HepG2 (cell line): Measurements from ENCODE around the gene RIOK3. TPM values are rescaled to one million over a fixed set of nuclear protein-coding genes. Genes with fewer than 3 reads are reported as not detected.

Experiments used
- CCAR2 ChIP-seq: fragments of 200-400 bp; formaldehyde crosslinking; optimal IDR thresholded peaks from 2 replicates; pipeline ENCODE3; 2018; ENCODE audit warnings: low read depth, mild to moderate bottlenecking, low read length, moderate library complexity
- DNMT1 ChIP-seq: sonication (generic); formaldehyde crosslinking; IDR thresholded peaks from 2 replicates; pipeline ENCODE4 v1.5.1; 2020; ENCODE audit warnings: mild to moderate bottlenecking, missing genetic modification reagents
- ETV6 ChIP-seq: sonication (generic); formaldehyde crosslinking; conservative IDR thresholded peaks from 2 replicates; pipeline ENCODE4 v1.4.0; 2020; ENCODE audit warnings: missing genetic modification reagents
- FLYWCH1 ChIP-seq: sonication (generic); formaldehyde crosslinking; IDR thresholded peaks from 2 replicates; pipeline ENCODE4 v1.8.1; 2023; ENCODE audit warnings: mild to moderate bottlenecking, missing genetic modification reagents
- FOXK2 ChIP-seq: fragments of 450-650 bp; IDR thresholded peaks from 2 replicates; pipeline ENCODE4 v1.6.1; 2016
- GPN1 ChIP-seq: sonication (generic); formaldehyde crosslinking; IDR thresholded peaks from 2 replicates; pipeline ENCODE4 v1.5.1; 2020; ENCODE audit warnings: missing genetic modification reagents, borderline replicate concordance
- HDAC2 ChIP-seq: sonication (generic); formaldehyde crosslinking; IDR thresholded peaks from 2 replicates; pipeline ENCODE4 v1.4.0; 2020; ENCODE audit warnings: missing genetic modification reagents
- KLF6 ChIP-seq: IDR thresholded peaks from 2 replicates; pipeline ENCODE4 v1.8.0; 2016; ENCODE audit warnings: missing biosample characterization, missing genetic modification reagents
- MAZ ChIP-seq, 2 experiments: sonication (generic) in 1 of 2; formaldehyde crosslinking in 1 of 2; IDR thresholded peaks; 2 replicates each; pipeline versions ENCODE4 v1.5.0 to v1.6.1; 2012 to 2020; ENCODE audit warnings: low read depth in 2 of 2, mild to moderate bottlenecking in 2 of 2, borderline replicate concordance in 1 of 2, improper control_type of control experiment in 1 of 2, low read length in 1 of 2, missing genetic modification reagents in 1 of 2, moderate library complexity in 1 of 2
- MED13 ChIP-seq: sonication (generic); formaldehyde crosslinking; IDR thresholded peaks from 2 replicates; pipeline ENCODE4 v1.5.0; 2020; ENCODE audit warnings: missing genetic modification reagents
- MTF2 ChIP-seq: sonication (generic); formaldehyde crosslinking; IDR thresholded peaks from 2 replicates; pipeline ENCODE4 v1.5.0; 2020; ENCODE audit warnings: missing genetic modification reagents, borderline replicate concordance
- SMAD3 ChIP-seq: sonication (generic); formaldehyde crosslinking; IDR thresholded peaks from 2 replicates; pipeline ENCODE4 v1.4.0; 2020; ENCODE audit warnings: missing genetic modification reagents
- SNAI1 ChIP-seq: sonication (generic); formaldehyde crosslinking; IDR thresholded peaks from 2 replicates; pipeline ENCODE4 v1.5.0; 2020; ENCODE audit warnings: mild to moderate bottlenecking, missing genetic modification reagents, borderline replicate concordance
- SPEN ChIP-seq: sonication (generic); formaldehyde crosslinking; IDR thresholded peaks from 2 replicates; pipeline ENCODE4 v1.5.1; 2020; ENCODE audit warnings: low read depth, mild to moderate bottlenecking, missing genetic modification reagents
- TEAD3 ChIP-seq: optimal IDR thresholded peaks from 2 replicates; pipeline ENCODE3; 2016; ENCODE audit warnings: borderline replicate concordance
- ZNF230 ChIP-seq: sonication (generic); formaldehyde crosslinking; IDR thresholded peaks from 2 replicates; pipeline ENCODE4 v1.4.0; 2020; ENCODE audit warnings: mild to moderate bottlenecking, missing genetic modification reagents
- ZNF33A ChIP-seq: sonication (generic); formaldehyde crosslinking; IDR thresholded peaks from 2 replicates; pipeline ENCODE4 v1.5.1; 2020; ENCODE audit warnings: missing genetic modification reagents, mild to moderate bottlenecking, moderate library complexity, borderline replicate concordance
- ZNF383 ChIP-seq: sonication (generic); formaldehyde crosslinking; IDR thresholded peaks from 2 replicates; pipeline ENCODE4 v1.4.0; 2020; ENCODE audit warnings: missing genetic modification reagents, mild to moderate bottlenecking, borderline replicate concordance
- ZNF430 ChIP-seq: sonication (generic); formaldehyde crosslinking; IDR thresholded peaks from 2 replicates; pipeline ENCODE4 v1.9.0; 2021; ENCODE audit warnings: mild to moderate bottlenecking, missing genetic modification reagents
- ZNF644 ChIP-seq: IDR thresholded peaks from 2 replicates; pipeline ENCODE4 v1.6.1; 2016; ENCODE audit warnings: low read depth
- ZNF678 ChIP-seq: sonication (generic); formaldehyde crosslinking; IDR thresholded peaks from 2 replicates; pipeline ENCODE4 v1.4.0; 2020; ENCODE audit warnings: mild to moderate bottlenecking, missing genetic modification reagents
- ZNF713 ChIP-seq: sonication (generic); formaldehyde crosslinking; IDR thresholded peaks from 2 replicates; pipeline ENCODE4 v1.4.0; 2020; ENCODE audit warnings: mild to moderate bottlenecking, missing genetic modification reagents
- ZNF781 ChIP-seq: sonication (generic); formaldehyde crosslinking; IDR thresholded peaks from 2 replicates; pipeline ENCODE4 v1.5.1; 2020; ENCODE audit warnings: borderline replicate concordance, mild to moderate bottlenecking, missing genetic modification reagents; ENCODE audit errors: not compliant biosample characterization
- ZSCAN22 ChIP-seq: sonication (generic); formaldehyde crosslinking; IDR thresholded peaks from 2 replicates; pipeline ENCODE4 v1.4.0; 2020; ENCODE audit warnings: mild to moderate bottlenecking, missing genetic modification reagents
- polyA plus RNA-seq, 8 experiments: library from polyadenylated mRNA; depleted of rRNA in 3 of 8; stranded (reverse) in 7 of 8; unstranded in 1 of 8; fragments of >200 nt; fragmentation: Illumina TruSeq in 4 of 8; extraction: Trizol in 4 of 8; gene quantifications; 2 replicates each; pipeline versions ENCODE4 v1.2.1 to v1.2.3, GENCODE V29; 2011 to 2016; ENCODE audit warnings: low read depth in 4 of 8, missing spikeins in 1 of 8, mixed read lengths in 1 of 8; ENCODE audit not compliant: insufficient read depth in 1 of 8
- total RNA-seq, 5 experiments: library from RNA; depleted of rRNA; stranded (reverse); fragments of >200 nt; fragmentation: Illumina TruSeq; extraction: Trizol; gene quantifications; 2 replicates each; pipeline ENCODE4 v1.2.3, GENCODE V29; 2016; ENCODE audit warnings: low read depth in 1 of 5
- TF ChIP-seq, protein P1 (sequence below): sonication (generic); formaldehyde crosslinking; IDR thresholded peaks from 2 replicates; pipeline ENCODE4 v1.4.0; 2020; ENCODE audit warnings: missing genetic modification reagents
- TF ChIP-seq, protein P2 (sequence below): sonication (generic); formaldehyde crosslinking; IDR thresholded peaks from 2 replicates; pipeline ENCODE4 v1.5.0; 2020; ENCODE audit warnings: mild to moderate bottlenecking, missing genetic modification reagents
- TF ChIP-seq, protein P3 (sequence below): sonication (generic); formaldehyde crosslinking; IDR thresholded peaks from 2 replicates; pipeline ENCODE4 v1.8.0; 2023; ENCODE audit warnings: mild to moderate bottlenecking, missing genetic modification reagents

The RIOK3 gene
- total and polyA plus RNA-seq, 2 of the 13 experiments (the other 11 are each of a cell fraction or from before 2014, with no cell fraction given), result 26.7 to 36.0 TPM

DNA sequence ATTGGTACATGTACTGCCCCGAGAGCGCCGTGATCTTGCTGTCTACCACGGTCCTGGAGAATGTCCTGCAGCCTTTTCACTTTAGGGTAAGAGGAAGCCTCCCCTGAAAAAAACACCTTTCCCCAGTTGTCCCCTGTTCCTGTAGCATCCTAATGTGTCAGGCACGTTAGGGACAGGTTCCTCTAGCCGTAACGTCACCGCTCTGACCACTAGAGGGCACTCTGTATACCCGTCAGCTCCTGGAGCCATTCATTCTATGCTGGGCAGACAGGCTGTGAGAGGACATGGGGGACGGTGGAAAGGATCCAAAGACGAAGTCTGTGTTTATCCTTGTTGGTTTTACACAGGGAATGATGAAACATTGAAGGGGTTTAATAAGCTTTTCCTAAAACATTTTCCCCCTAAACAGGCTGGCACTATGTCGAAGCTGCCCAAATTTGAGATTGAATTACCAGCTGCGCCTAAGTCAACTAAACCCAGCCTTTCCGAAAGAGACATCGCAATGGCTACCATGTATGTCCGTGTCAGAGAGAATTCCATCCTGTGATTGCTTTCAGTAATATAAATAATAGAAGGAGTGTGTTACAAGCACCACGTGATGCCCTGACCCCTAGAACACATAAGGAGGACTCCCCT lies 62.9 kb downstream of the RIOK3 start (continued):
- 0 out of 2 replicates have a peak, but pooled peaks have one; percentile 38 for TF ChIP-seq DNMT1
- no peak for TF ChIP-seq ZNF230
- no peak for TF ChIP-seq ZNF430
- TF ChIP-seq, protein P1, sequence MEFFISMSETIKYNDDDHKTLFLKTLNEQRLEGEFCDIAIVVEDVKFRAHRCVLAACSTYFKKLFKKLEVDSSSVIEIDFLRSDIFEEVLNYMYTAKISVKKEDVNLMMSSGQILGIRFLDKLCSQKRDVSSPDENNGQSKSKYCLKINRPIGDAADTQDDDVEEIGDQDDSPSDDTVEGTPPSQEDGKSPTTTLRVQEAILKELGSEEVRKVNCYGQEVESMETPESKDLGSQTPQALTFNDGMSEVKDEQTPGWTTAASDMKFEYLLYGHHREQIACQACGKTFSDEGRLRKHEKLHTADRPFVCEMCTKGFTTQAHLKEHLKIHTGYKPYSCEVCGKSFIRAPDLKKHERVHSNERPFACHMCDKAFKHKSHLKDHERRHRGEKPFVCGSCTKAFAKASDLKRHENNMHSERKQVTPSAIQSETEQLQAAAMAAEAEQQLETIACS (CRISPR knock-in tag), result no peak
- TF ChIP-seq FOXK2, result no peak
- no peak for TF ChIP-seq MED13 (CRISPR knock-in tag)
- TF ChIP-seq MTF2 (CRISPR knock-in tag), result no peak
- no peak for TF ChIP-seq ZSCAN22 (CRISPR knock-in tag)
- TF ChIP-seq SNAI1 (CRISPR knock-in tag), result no peak
- TF ChIP-seq CCAR2, result no peak
- no peak for TF ChIP-seq SMAD3 (CRISPR knock-in tag)
- TF ChIP-seq SPEN (CRISPR knock-in tag), result peak; percentile 50; the same call in 1 of the 2 replicates
- no peak for TF ChIP-seq ZNF644 (CRISPR knock-in tag)
- no peak for TF ChIP-seq ZNF383 (CRISPR knock-in tag)
- no peak; the same call in 1 of the 2 replicates for TF ChIP-seq HDAC2 (CRISPR knock-in tag)
- no peak for TF ChIP-seq ETV6 (CRISPR knock-in tag)
- no peak for TF ChIP-seq ZNF713
- no peak for TF ChIP-seq FLYWCH1
- TF ChIP-seq, protein P2, sequence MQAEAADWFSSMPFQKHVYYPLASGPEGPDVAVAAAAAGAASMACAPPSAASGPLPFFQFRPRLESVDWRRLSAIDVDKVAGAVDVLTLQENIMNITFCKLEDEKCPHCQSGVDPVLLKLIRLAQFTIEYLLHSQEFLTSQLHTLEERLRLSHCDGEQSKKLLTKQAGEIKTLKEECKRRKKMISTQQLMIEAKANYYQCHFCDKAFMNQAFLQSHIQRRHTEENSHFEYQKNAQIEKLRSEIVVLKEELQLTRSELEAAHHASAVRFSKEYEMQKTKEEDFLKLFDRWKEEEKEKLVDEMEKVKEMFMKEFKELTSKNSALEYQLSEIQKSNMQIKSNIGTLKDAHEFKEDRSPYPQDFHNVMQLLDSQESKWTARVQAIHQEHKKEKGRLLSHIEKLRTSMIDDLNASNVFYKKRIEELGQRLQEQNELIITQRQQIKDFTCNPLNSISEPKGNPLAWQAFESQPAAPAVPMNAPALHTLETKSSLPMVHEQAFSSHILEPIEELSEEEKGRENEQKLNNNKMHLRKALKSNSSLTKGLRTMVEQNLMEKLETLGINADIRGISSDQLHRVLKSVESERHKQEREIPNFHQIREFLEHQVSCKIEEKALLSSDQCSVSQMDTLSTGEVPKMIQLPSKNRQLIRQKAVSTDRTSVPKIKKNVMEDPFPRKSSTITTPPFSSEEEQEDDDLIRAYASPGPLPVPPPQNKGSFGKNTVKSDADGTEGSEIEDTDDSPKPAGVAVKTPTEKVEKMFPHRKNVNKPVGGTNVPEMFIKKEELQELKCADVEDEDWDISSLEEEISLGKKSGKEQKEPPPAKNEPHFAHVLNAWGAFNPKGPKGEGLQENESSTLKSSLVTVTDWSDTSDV (CRISPR knock-in tag), result no peak
- no peak for TF ChIP-seq ZNF33A
- TF ChIP-seq KLF6 (CRISPR knock-in tag), result no peak
- TF ChIP-seq GPN1 (CRISPR knock-in tag), result no peak
- no peak for TF ChIP-seq ZNF678 (CRISPR knock-in tag)
- TF ChIP-seq MAZ (IDR thresholded peaks at IDR 0.05; ENCODE audit: borderline replicate concordance, low read depth, low read length), result no peak
- no peak for TF ChIP-seq MAZ (CRISPR knock-in tag; IDR thresholded peaks at IDR 0.05; ENCODE audit: low read depth)
- TF ChIP-seq TEAD3, result peak; percentile 60
- no peak for TF ChIP-seq ZNF781 (CRISPR knock-in tag)
- TF ChIP-seq, protein P3, sequence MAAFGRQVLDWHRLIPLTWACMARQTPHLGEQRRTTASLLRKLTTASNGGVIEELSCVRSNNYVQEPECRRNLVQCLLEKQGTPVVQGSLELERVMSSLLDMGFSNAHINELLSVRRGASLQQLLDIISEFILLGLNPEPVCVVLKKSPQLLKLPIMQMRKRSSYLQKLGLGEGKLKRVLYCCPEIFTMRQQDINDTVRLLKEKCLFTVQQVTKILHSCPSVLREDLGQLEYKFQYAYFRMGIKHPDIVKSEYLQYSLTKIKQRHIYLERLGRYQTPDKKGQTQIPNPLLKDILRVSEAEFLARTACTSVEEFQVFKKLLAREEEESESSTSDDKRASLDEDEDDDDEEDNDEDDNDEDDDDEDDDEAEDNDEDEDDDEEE (CRISPR knock-in tag), result no peak
